NCI-H2227 (cell line): ENCODE data around the gene WFS1.

Source experiments
- DNase-seq: peaks from one replicate; lab custom pipeline; 2025; ENCODE audit not compliant: unreplicated experiment; lab: John Stamatoyannopoulos, UW

Gene WFS1

GRCh38 chr4:6336166-6336565 lies 66.5 kb downstream of the WFS1 start:
- no peak for DNase-seq

GRCh38 chr4:6337331-6337935 lies 67.8 kb downstream of the WFS1 start:
- DNase-seq, result no peak

GRCh38 chr4:6338175-6338950 lies 68.7 kb downstream of the WFS1 start:
- no peak for DNase-seq

GRCh38 chr4:6338951-6339817 lies 69.5 kb downstream of the WFS1 start:
- DNase-seq, result no peak

- no peak for DNase-seq
Measured at GRCh38 chr4:6339818-6340445, 70.3 kb downstream of the WFS1 start.

GRCh38 chr4:6340446-6341015 lies 70.9 kb downstream of the WFS1 start:
- DNase-seq, result no peak

- DNase-seq, result peak; percentile 8
Measured at GRCh38 chr4:6341696-6342095, 72.0 kb downstream of the WFS1 start.

- DNase-seq, result peak; percentile 14
Measured at GRCh38 chr4:6342530-6343293, 73.1 kb downstream of the WFS1 start.

- DNase-seq, result no peak
Measured at GRCh38 chr4:6343939-6344408, 74.3 kb downstream of the WFS1 start.

- DNase-seq, result no peak
Measured at GRCh38 chr4:6345096-6345830, 75.6 kb downstream of the WFS1 start.

GRCh38 chr4:6345866-6346265 lies 76.2 kb downstream of the WFS1 start:
- DNase-seq, result no peak

GRCh38 chr4:6346373-6347110 lies 76.9 kb downstream of the WFS1 start:
- no peak for DNase-seq

GRCh38 chr4:6347511-6348045 lies 77.9 kb downstream of the WFS1 start:
- DNase-seq, result no peak

- DNase-seq, result no peak
Measured at GRCh38 chr4:6348408-6348807, 78.8 kb downstream of the WFS1 start.

GRCh38 chr4:6349896-6350603 lies 80.4 kb downstream of the WFS1 start:
- no peak for DNase-seq

- DNase-seq, result no peak
Measured at GRCh38 chr4:6350646-6351045, 81.0 kb downstream of the WFS1 start.

GRCh38 chr4:6351246-6352000 lies 81.8 kb downstream of the WFS1 start:
- no peak for DNase-seq
